Measurements from ENCODE around the gene FGF9.

Gene FGF9

GRCh38 chr13:21670883-21671619 lies at the start of gene FGF9:
FGF9 (plus strand) TSS chr13:21671073; CDS start chr13:21671913, 840 bp downstream.
- DNase-seq (ENCODE audit: low read depth in 2 of 2) = peak; percentile 53 to 63

- DNase-seq (ENCODE audit: low read depth in 2 of 2) = no peak
Measured at GRCh38 chr13:21625366-21625765, 45.5 kb upstream of the FGF9 start.

DNA sequence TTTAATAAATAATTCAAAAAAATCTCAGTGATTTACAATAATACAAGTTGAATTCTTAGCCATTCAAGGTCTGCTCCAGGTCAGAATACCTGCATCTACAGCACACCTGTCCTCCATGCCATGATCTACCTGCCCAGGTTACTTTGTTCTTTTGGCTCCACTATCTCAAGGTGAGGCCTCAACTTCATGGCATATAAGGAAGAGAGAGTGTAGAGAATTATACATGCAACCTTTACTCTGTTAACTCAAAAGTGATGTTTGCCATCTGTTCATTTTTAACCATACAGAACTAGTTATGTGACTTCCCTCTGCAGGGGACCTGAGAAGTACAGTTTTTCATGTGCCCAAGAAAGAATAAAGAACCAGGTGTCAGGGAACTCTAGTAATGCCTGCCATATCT lies 38.7 kb upstream of the FGF9 start:
- DNase-seq (ENCODE audit: low read depth in 2 of 2) = no peak

DNA sequence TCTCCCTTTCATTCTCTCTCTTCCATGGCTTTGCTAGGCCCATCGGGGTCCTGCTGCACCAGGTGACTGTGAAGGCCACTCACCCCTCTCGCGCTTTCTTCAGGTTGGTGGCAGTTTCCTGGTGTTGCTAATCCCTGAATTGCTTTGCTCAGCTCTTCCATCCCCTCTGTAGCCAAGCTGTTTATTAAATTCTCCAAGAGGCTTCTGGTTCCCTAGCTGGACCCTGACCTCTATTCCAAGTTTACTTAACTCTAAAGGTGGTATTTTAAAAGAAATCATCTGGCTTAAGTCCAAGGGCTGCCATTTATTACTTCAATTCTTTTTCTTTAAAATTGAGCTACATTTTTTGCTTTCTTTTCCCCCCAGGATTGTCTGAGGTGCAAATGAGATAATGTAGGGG lies 34.2 kb upstream of the FGF9 start:
- no peak for DNase-seq (ENCODE audit: low read depth in 2 of 2)

DNA sequence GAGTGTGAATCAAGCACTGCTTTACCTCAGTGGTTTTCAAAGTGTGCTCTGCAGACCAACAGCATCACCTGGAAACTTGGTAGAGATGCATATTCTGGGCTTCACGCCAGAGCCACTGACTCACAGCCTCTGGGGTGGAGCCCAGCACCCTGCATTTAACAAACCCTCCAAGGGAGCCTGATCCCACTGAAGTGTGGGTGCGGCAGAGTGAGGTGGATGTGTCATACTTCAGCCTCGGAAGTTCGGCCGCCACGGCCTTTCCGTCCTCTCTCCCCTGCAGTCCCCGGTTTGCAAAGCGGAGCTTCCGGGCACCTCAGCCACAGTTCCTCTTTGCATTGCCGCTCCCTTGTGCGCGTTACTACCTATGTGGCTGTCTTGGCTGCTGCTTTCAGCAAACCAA lies 33.6 kb upstream of the FGF9 start:
- DNase-seq (ENCODE audit: low read depth in 2 of 2) = peak in 1 of 2 donors; percentile 6

- no peak for DNase-seq (ENCODE audit: low read depth in 2 of 2)
Measured at GRCh38 chr13:21638319-21639282, 32.3 kb upstream of the FGF9 start.

DNA sequence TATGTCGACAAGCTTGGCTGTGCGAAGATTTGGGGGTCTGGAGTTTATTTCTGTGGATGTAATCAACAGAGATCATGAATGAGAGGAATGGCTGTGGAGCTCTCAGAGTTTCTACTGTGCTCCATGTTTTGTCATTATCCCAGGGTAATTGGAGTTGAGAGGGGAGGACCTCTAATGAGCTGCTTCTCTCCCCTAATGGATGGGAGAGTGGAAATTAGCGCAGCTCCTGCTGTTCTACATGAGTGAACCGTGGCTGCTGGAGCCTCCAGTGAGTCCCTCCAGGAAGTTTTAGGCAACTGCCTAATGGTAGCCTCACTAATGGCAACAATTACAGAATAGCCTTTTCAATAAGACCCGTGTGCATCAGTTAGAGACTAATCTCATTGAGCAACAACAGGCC lies 31.3 kb upstream of the FGF9 start:
- no peak for DNase-seq (ENCODE audit: low read depth in 2 of 2)

DNA sequence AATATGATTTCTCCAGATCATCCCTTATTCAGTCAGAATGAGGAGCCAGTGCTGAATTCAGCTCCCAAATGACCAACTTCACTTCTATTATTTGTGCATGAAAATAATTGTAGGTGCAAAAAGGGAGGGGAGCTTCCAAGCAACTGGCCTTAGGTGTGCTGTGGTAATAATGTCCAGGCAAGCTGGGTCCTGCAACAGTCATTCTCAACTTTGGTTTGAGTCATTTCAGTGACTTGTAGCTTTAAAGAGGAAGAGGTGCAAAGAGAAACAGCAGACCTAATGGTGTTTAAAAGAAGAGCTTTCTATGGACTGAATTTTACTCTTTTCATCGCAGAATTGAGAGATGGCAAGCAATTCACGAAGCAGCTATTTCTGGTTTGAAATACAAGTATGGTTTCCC lies 29.2 kb upstream of the FGF9 start:
- no peak for DNase-seq (ENCODE audit: low read depth in 2 of 2)

DNA sequence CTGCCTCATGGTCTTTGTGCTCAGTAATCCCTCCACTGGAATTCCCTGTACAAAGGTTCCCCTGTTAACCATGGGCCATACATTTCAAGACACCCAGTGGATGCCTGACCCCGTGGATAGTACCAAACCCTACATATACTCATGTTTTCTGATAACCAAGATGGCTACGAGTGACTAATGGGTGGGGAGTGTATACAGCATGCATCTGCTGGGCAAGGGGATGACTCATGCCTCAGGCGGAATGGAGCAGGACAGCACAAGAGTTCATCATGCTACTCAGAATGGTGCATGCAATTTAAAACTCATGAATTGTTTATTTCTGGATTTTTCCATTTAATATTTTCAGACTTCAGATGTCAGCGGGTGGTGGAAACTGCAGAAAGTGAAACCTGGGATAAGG lies 13.3 kb upstream of the FGF9 start:
- no peak for DNase-seq (ENCODE audit: low read depth in 2 of 2)

DNA sequence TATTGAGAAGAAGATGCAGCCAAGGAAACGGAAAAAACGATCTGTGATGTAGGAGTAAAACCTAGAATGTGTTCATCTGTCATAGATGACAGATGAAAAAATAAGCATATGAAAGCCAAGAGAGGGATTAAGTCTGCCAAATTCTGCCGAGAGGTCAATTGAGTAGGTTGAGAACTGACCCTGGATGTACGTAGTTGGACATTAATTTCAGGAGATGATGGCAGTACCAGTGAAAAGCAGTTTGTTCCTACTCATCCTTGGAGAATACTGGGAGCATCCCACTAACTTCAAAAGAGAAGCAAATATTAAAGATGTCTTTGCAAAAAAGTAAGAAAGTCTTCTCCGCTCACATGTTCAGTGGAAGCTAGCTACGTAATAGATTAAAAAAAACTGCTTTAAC lies 11.8 kb upstream of the FGF9 start:
- DNase-seq (ENCODE audit: low read depth in 2 of 2) = no peak

- DNase-seq (ENCODE audit: low read depth in 2 of 2) = no peak
Measured at GRCh38 chr13:21661097-21661909, 9.6 kb upstream of the FGF9 start.

DNA sequence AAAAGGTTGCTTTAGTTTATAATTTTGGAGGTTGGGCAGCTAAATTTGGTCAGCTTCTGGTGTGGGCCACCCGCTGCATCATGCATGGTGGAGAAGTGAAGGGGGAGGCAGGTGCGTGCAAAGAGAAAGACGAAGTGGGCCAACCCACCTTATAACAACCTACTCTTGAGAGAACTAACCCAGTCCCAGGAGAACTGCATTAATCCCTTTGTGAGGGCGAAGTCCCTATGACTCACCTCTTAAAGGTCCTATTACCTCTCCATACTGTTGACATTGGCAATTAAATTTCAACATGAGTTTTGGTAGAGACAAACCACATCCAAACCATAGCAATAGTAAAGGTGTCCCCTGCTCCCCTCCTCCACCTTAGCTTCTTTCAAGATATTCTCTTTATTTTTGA lies 7.7 kb upstream of the FGF9 start:
- DNase-seq (ENCODE audit: low read depth in 2 of 2) = no peak

- DNase-seq (ENCODE audit: low read depth in 2 of 2) = no peak
Measured at GRCh38 chr13:21668732-21669275, 2.1 kb upstream of the FGF9 start.

DNA sequence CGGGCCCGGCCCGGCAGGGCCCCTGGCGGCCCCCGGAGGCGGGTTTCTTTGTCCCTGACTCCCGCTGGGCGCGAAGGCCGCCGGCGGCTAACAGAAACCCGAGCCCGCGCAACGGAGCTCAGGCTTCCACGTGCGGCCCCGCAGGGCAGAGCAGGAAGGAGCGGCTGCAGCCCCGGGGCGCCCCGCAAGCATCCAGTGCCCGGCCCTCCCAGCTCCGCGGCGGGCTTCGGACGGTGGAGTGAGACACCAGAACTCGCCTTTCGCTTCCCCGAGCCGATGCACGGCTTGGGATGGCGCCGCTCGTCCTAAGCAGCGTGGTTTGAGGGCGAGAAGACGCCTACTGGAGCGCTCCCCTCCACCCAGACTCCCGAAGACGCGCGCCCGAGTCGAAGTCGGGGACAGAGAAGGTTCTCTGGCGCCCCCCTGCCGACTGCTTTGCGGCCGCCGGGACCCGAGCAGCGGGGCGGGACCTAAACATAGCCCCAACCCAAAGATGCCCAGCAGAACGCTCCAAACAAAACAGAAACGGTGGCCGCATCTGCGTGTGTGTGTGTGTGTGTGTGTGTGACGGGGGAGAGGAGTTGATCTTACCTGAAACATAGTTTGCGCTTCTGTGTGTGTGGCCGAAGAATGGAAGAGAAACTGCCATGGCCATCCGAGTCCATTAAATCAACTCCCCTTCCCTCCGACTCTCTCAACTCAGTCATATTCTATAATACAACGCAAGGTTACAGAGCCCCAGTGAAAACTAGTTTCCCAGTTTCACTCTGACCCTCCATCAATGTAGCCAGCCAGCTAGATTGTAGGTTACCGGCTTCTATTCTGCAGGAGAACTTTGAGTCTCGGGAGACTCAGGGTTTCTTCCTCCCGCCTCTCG lies 629 bp upstream of the FGF9 start:
- DNase-seq (ENCODE audit: low read depth in 2 of 2) = peak; percentile 50 to 58

DNA sequence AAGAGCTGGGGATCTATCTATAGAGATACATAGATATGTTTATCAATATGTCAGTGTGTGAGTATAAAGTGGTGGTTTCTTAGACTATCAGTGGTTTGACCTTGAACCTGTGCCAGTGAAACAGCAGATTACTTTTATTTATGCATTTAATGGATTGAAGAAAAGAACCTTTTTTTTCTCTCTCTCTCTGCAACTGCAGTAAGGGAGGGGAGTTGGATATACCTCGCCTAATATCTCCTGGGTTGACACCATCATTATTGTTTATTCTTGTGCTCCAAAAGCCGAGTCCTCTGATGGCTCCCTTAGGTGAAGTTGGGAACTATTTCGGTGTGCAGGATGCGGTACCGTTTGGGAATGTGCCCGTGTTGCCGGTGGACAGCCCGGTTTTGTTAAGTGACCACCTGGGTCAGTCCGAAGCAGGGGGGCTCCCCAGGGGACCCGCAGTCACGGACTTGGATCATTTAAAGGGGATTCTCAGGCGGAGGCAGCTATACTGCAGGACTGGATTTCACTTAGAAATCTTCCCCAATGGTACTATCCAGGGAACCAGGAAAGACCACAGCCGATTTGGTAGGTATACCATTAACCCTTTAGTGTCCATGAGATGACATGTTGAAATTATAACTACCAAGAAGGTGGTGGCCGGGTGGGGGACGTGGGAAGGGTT lies 880 bp downstream of the FGF9 start:
- DNase-seq (ENCODE audit: low read depth in 2 of 2) = no peak

DNA sequence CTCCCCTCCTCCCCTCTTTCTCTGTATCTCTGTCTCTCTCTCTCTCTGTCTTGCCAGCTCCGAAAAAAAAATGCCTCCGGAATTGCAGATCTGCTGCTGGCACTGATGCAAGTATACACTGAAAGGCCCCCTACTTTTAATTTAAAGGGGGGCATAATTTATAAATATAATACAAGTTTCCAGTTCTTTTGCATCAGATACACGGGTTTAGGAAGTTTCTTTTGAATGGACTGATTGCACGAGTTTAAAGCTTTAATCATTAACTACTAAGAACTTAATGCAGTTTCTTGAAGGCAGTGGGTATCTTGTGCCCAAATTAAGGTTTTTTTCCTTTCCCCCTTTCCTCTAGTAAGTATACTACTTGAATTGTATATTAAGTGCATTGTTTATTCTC lies 1.4 kb downstream of the FGF9 start:
- DNase-seq (ENCODE audit: low read depth in 2 of 2) = no peak

DNA sequence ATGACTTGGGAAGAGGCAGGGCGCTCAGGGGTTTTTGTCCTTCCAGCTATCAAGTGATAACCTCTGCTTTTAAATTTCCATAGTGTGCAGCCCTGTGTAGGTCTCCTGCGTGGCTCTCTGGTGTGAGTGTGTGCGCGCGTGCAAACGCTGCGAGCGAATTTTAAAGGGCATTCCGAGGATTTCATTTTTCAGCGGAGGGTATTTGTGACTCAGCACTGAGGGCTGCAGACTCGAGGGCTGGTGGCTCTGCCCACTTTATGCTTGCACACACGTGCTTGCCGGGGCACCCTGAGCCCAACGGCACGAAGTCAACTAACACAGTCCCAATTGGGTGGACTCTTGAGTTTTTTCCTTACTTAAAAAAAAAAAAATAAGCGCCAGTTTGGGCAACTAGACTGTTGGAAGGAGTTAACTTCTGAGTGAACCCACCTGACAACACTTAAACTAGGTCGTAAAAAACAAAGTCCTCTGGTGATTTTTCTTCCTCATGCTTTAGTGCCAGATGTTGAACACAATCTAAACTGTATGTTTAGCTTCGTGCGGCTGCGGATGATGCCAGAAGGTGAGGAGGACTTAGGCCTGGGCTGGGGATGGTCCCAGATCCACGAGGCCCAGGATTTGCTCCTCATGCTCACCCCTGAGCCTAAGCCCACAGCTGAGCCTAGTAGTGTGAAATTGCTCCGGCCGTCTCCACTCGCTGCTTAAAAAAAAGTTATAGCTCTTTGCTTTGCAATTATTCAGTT lies 2.1 kb downstream of the FGF9 start:
- no peak for DNase-seq (ENCODE audit: low read depth in 2 of 2)

GRCh38 chr13:21673539-21673788 lies 2.6 kb downstream of the FGF9 start:
- DNase-seq (ENCODE audit: low read depth in 2 of 2) = no peak

- DNase-seq (ENCODE audit: low read depth in 2 of 2) = peak in 1 of 2 donors; percentile 23
Measured at GRCh38 chr13:21673789-21674489, 3.1 kb downstream of the FGF9 start.

Measured in stimulated activated CD8-positive, alpha-beta memory T cell treated with anti-CD3 and anti-CD28 coated beads, Interleukin-15, amount 100 ng/mL, for 4 hours (primary cell).